GM23338 (cell line): Measurements from ENCODE around the gene EFCAB6. TPM values are rescaled to one million over a fixed set of nuclear protein-coding genes. Genes with fewer than 3 reads are reported as not detected.

ENCODE experiments used
- ATAC-seq: fragments of 200-7000 bp; cut with Tn5 transposase; 3 replicates; pipeline ENCODE4 v1.9.1; 2020
- DNase-seq: peaks from one replicate; pipeline ENCODE4 v3.0.0-alpha.2; 2015; ENCODE audit warnings: low spot score
- H2AFZ ChIP-seq: fragments of 200-600 bp; sonication (generic); 2 replicates; pipeline ENCODE4 v1.8.0; 2016; ENCODE audit warnings: antibody characterized with exemption, mild to moderate bottlenecking, moderate library complexity
- H3F3A ChIP-seq: fragments of 200-600 bp; sonication (generic); replicated peaks from 2 replicates; pipeline ENCODE4 v1.8.0; 2017; ENCODE audit warnings: antibody characterized with exemption, mixed run types, low read depth
- H3K27ac ChIP-seq: fragments of 200-600 bp; sonication (generic); 2 replicates; pipeline ENCODE4 v1.6.1; 2016; ENCODE audit warnings: low read depth
- H3K27me3 ChIP-seq: fragments of 200-600 bp; sonication (generic); 2 replicates; pipeline ENCODE4 v1.8.0; 2016; ENCODE audit warnings: mild to moderate bottlenecking, mixed run types, moderate library complexity; ENCODE audit not compliant: insufficient read depth
- H3K36me3 ChIP-seq: fragments of 200-600 bp; sonication (generic); 2 replicates; pipeline ENCODE4 v1.8.0; 2016; ENCODE audit warnings: mild to moderate bottlenecking; ENCODE audit not compliant: insufficient read depth
- H3K4me1 ChIP-seq: fragments of 200-600 bp; sonication (generic); 2 replicates; pipeline ENCODE4 v1.8.0; 2016; ENCODE audit warnings: mild to moderate bottlenecking, moderate library complexity; ENCODE audit not compliant: insufficient read depth
- H3K4me2 ChIP-seq: fragments of 200-600 bp; sonication (generic); 2 replicates; pipeline ENCODE4 v1.7.1; 2017; ENCODE audit warnings: mixed run types
- H3K4me3 ChIP-seq: fragments of 200-600 bp; sonication (generic); 2 replicates; pipeline ENCODE4 v1.6.1; 2016; ENCODE audit warnings: mixed run types
- H3K79me2 ChIP-seq: fragments of 200-600 bp; sonication (generic); replicated peaks from 2 replicates; pipeline ENCODE4 v1.8.0; 2017; ENCODE audit warnings: mild to moderate bottlenecking; ENCODE audit not compliant: insufficient read depth
- H3K9me2 ChIP-seq: fragments of 200-600 bp; sonication (generic); 2 replicates; pipeline ENCODE4 v1.8.0; 2017; ENCODE audit not compliant: insufficient read depth
- H4K20me1 ChIP-seq: fragments of 200-600 bp; sonication (generic); replicated peaks from 2 replicates; pipeline ENCODE4 v1.8.0; 2017; ENCODE audit warnings: mild to moderate bottlenecking; ENCODE audit not compliant: insufficient read depth
- H3K27ac Mint-ChIP-seq: 2 replicates; pipeline ENCODE4 v1.8.0; 2020; ENCODE audit warnings: inconsistent platforms, mild to moderate bottlenecking, moderate library complexity, mixed read lengths
- H3K27me3 Mint-ChIP-seq: 3 replicates; pipeline ENCODE4 v1.8.0; 2022; ENCODE audit warnings: low read depth, mild to moderate bottlenecking, moderate library complexity, mixed read lengths, inconsistent platforms; ENCODE audit not compliant: insufficient read depth, poor library complexity
- H3K36me3 Mint-ChIP-seq: 3 replicates; pipeline ENCODE4 v1.8.0; 2021; ENCODE audit warnings: low read depth, mild to moderate bottlenecking, inconsistent platforms, moderate library complexity, mixed read lengths
- H3K4me1 Mint-ChIP-seq: 3 replicates; pipeline ENCODE4 v1.8.0; 2020; ENCODE audit warnings: mild to moderate bottlenecking, inconsistent platforms, mixed read lengths
- H3K4me3 Mint-ChIP-seq: 3 replicates; pipeline ENCODE4 v1.8.0; 2021; ENCODE audit warnings: moderate library complexity, mild to moderate bottlenecking, inconsistent platforms, mixed read lengths
- H3K9me3 Mint-ChIP-seq: 3 replicates; pipeline ENCODE4 v1.8.0; 2020; ENCODE audit warnings: moderate library complexity, mild to moderate bottlenecking, inconsistent platforms, mixed read lengths
- CREB1 ChIP-seq: fragments of 250-450 bp; sonication (Bioruptor Pico); IDR thresholded peaks from 2 replicates; pipeline ENCODE4 v1.5.0; 2020; ENCODE audit warnings: low read depth, mild to moderate bottlenecking, moderate library complexity
- EZH2 ChIP-seq: fragments of 200-600 bp; sonication (generic); IDR thresholded peaks from one replicate; pipeline ENCODE4 v1.8.0; 2017; ENCODE audit warnings: antibody characterized with exemption, mild to moderate bottlenecking, low read depth; ENCODE audit not compliant: unreplicated experiment
- JUNB ChIP-seq: IDR thresholded peaks from one replicate; pipeline ENCODE4 v1.6.1; 2016; ENCODE audit warnings: antibody characterized with exemption; ENCODE audit not compliant: unreplicated experiment
- NANOG ChIP-seq: IDR thresholded peaks from 2 replicates; pipeline ENCODE4 v1.6.1; 2016; ENCODE audit warnings: antibody characterized with exemption, borderline replicate concordance
- POLR2AphosphoS5 ChIP-seq: IDR thresholded peaks from 2 replicates; pipeline ENCODE4 v1.6.1; 2016; ENCODE audit warnings: antibody characterized with exemption, low read depth
- STAT1 ChIP-seq: IDR thresholded peaks from one replicate; pipeline ENCODE4 v1.6.1; 2016; ENCODE audit warnings: antibody characterized with exemption; ENCODE audit not compliant: unreplicated experiment
- ZNF114 ChIP-seq: fragments of 250-450 bp; sonication (Bioruptor Pico); IDR thresholded peaks from 2 replicates; pipeline ENCODE4 v1.5.0; 2020; ENCODE audit warnings: mild to moderate bottlenecking, moderate library complexity
- polyA plus RNA-seq: library from polyadenylated mRNA; unstranded; fragments of >200 nt; fragmentation: Nextera tagmentation; extraction: Ambion mirVana; gene quantifications from 2 replicates; pipeline ENCODE4 v1.2.1, GENCODE V29; 2016
- total RNA-seq: library from RNA; depleted of rRNA; stranded (reverse); fragments of >200 nt; shearing (Covaris generic); gene quantifications from 2 replicates; pipeline ENCODE4 v1.2.3, GENCODE V29; 2014
- TF ChIP-seq, protein P1 (sequence below): fragments of 250-450 bp; sonication (Bioruptor Pico); IDR thresholded peaks from 2 replicates; pipeline ENCODE4 v1.5.0; 2020; ENCODE audit warnings: mild to moderate bottlenecking, moderate library complexity
- TF ChIP-seq, protein P2 (sequence below): IDR thresholded peaks from 2 replicates; pipeline ENCODE4 v1.6.1; 2016; ENCODE audit warnings: antibody characterized with exemption

Gene EFCAB6
- total and polyA plus RNA-seq, 2 experiments from 2014 or later, result 1.1 to 1.8 TPM

DNA sequence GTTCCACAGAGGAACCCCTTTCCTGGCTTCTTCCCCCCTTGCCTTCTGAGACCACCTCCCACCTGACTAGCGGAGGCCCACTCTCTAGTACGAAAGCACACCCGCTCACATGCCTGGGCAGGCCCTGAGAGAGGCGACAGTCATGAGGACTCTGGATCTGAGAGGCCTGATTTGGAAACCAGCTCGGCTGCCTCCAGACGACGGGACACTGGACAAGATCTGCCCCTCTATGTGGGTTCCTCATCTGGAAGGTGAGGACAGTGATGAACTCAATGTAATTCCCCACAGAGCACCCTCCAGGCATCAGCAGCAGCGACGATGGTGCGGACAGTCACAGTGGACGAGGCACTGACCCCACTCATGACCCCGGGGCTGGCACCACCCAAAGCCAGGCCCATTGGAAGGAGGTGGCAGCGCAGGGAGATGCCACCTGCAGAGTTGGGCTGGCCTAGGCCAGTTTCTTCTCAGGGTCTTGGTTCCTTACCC lies 42.7 kb upstream of the EFCAB6 start (continued):
- TF ChIP-seq, protein P1, sequence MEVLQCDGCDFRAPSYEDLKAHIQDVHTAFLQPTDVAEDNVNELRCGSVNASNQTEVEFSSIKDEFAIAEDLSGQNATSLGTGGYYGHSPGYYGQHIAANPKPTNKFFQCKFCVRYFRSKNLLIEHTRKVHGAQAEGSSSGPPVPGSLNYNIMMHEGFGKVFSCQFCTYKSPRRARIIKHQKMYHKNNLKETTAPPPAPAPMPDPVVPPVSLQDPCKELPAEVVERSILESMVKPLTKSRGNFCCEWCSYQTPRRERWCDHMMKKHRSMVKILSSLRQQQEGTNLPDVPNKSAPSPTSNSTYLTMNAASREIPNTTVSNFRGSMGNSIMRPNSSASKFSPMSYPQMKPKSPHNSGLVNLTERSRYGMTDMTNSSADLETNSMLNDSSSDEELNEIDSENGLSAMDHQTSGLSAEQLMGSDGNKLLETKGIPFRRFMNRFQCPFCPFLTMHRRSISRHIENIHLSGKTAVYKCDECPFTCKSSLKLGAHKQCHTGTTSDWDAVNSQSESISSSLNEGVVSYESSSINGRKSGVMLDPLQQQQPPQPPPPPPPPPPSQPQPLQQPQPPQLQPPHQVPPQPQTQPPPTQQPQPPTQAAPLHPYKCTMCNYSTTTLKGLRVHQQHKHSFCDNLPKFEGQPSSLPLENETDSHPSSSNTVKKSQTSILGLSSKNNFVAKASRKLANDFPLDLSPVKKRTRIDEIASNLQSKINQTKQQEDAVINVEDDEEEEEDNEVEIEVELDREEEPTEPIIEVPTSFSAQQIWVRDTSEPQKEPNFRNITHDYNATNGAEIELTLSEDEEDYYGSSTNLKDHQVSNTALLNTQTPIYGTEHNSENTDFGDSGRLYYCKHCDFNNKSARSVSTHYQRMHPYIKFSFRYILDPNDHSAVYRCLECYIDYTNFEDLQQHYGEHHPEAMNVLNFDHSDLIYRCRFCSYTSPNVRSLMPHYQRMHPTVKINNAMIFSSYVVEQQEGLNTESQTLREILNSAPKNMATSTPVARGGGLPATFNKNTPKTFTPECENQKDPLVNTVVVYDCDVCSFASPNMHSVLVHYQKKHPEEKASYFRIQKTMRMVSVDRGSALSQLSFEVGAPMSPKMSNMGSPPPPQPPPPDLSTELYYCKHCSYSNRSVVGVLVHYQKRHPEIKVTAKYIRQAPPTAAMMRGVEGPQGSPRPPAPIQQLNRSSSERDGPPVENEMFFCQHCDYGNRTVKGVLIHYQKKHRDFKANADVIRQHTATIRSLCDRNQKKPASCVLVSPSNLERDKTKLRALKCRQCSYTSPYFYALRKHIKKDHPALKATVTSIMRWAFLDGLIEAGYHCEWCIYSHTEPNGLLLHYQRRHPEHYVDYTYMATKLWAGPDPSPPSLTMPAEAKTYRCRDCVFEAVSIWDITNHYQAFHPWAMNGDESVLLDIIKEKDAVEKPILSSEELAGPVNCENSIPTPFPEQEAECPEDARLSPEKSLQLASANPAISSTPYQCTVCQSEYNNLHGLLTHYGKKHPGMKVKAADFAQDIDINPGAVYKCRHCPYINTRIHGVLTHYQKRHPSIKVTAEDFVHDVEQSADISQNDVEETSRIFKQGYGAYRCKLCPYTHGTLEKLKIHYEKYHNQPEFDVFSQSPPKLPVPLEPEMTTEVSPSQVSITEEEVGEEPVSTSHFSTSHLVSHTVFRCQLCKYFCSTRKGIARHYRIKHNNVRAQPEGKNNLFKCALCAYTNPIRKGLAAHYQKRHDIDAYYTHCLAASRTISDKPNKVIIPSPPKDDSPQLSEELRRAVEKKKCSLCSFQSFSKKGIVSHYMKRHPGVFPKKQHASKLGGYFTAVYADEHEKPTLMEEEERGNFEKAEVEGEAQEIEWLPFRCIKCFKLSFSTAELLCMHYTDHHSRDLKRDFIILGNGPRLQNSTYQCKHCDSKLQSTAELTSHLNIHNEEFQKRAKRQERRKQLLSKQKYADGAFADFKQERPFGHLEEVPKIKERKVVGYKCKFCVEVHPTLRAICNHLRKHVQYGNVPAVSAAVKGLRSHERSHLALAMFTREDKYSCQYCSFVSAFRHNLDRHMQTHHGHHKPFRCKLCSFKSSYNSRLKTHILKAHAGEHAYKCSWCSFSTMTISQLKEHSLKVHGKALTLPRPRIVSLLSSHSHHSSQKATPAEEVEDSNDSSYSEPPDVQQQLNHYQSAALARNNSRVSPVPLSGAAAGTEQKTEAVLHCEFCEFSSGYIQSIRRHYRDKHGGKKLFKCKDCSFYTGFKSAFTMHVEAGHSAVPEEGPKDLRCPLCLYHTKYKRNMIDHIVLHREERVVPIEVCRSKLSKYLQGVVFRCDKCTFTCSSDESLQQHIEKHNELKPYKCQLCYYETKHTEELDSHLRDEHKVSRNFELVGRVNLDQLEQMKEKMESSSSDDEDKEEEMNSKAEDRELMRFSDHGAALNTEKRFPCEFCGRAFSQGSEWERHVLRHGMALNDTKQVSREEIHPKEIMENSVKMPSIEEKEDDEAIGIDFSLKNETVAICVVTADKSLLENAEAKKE (CRISPR knock-in tag), result no peak
- TF ChIP-seq NANOG, result no peak
- no peak for TF ChIP-seq CREB1 (CRISPR knock-in tag)
- TF ChIP-seq ZNF114 (CRISPR knock-in tag), result no peak

DNA sequence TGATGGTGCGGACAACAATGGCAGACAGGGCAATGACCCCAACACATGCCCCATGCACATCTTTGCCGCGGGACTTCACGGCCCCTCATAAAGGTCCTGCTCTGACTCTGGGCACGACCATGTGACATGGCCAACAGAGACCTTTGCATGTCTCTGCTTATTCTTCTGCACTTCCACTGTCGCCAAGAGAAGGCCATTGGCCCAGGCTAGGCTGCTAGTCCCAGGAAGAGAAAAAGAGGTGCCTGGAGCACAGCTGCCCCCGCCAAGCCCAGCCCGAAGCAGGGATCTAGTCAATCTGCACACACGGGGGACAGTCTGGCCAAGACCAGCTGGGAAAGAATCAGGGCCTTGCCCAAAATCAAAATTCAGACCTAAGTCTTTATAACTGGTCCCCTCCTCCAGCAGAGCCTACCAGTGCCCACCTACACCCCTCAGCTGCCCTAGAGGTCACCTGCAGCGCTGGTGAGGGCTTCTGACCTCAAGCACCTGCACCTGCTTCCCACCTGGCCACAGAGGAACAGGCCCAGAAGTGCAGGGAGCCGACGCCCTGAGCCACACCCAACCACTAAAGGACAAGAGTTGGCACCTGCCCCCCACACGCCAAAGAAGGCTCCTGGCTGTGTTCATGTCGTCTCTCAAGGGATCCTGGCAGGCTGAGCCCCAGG lies 42.1 kb upstream of the EFCAB6 start:
- Mint-ChIP-seq H3K27me3 (peaks cover 11% of the 10 kb centered on the region), H3K27ac (no peak overlapping the region), H3K4me1 (peaks cover 35% of the 10 kb centered on the region), H3K36me3 (peaks cover 25% of the 10 kb centered on the region), H3K4me3 (no peak overlapping the region), H3K9me3 (peaks cover 14% of the 10 kb centered on the region)
- Histone ChIP-seq H3F3A (no peaks in the 10 kb centered on the region), H4K20me1 (no peaks in the 10 kb centered on the region; the same call in none of the 2 replicates), H2AFZ (no peak overlapping the region), H3K4me2 (no peak overlapping the region), H3K27me3 (no peaks in the 10 kb centered on the region), H3K4me1 (peaks cover 11% of the 10 kb centered on the region), H3K36me3 (no peaks in the 10 kb centered on the region; the same call in 1 of the 2 replicates), H3K9me2 (no peaks in the 10 kb centered on the region), H3K4me3 (no peak overlapping the region), H3K27ac (no peak overlapping the region), H3K79me2 (peaks cover 78% of the 10 kb centered on the region)
- no peak for DNase-seq
- no peak for ATAC-seq
- TF ChIP-seq EZH2 (no peak), JUNB (no peak), CREB1 (CRISPR knock-in tag) (no peak), STAT1 (no peak), POLR2AphosphoS5 (no peak)
- TF ChIP-seq, protein P2, sequence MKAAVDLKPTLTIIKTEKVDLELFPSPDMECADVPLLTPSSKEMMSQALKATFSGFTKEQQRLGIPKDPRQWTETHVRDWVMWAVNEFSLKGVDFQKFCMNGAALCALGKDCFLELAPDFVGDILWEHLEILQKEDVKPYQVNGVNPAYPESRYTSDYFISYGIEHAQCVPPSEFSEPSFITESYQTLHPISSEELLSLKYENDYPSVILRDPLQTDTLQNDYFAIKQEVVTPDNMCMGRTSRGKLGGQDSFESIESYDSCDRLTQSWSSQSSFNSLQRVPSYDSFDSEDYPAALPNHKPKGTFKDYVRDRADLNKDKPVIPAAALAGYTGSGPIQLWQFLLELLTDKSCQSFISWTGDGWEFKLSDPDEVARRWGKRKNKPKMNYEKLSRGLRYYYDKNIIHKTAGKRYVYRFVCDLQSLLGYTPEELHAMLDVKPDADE, result no peak
